Upper lobe of left lung (tissue), 4 donors: ENCODE data around the gene NTSR1.

Experiments
- CTCF ChIP-seq, 6 experiments: fragments of 450-650 bp in 4 of 6; fragments of 200-600 bp in 2 of 6; sonication (generic) in 2 of 6; IDR thresholded peaks; one replicate each; pipeline ENCODE4 v1.5.1; 2016 to 2019; ENCODE audit warnings: antibody characterized with exemption in 6 of 6
- EP300 ChIP-seq, 4 donors: sonication (generic); formaldehyde crosslinking; IDR thresholded peaks; one replicate each; pipeline ENCODE4 v1.5.1; 2017; ENCODE audit warnings: antibody characterized with exemption in 4 of 4, control low read depth in 2 of 4
- POLR2A ChIP-seq, 4 donors: fragments of 450-650 bp; IDR thresholded peaks; one replicate each; pipeline ENCODE4 v1.5.1; 2016 to 2017; ENCODE audit warnings: antibody characterized with exemption in 4 of 4, mild to moderate bottlenecking in 2 of 4
- POLR2AphosphoS5 ChIP-seq, 2 donors: sonication (generic); formaldehyde crosslinking; IDR thresholded peaks; one replicate each; pipeline ENCODE4 v1.5.1; 2017; ENCODE audit warnings: antibody characterized with exemption in 2 of 2

DNA sequence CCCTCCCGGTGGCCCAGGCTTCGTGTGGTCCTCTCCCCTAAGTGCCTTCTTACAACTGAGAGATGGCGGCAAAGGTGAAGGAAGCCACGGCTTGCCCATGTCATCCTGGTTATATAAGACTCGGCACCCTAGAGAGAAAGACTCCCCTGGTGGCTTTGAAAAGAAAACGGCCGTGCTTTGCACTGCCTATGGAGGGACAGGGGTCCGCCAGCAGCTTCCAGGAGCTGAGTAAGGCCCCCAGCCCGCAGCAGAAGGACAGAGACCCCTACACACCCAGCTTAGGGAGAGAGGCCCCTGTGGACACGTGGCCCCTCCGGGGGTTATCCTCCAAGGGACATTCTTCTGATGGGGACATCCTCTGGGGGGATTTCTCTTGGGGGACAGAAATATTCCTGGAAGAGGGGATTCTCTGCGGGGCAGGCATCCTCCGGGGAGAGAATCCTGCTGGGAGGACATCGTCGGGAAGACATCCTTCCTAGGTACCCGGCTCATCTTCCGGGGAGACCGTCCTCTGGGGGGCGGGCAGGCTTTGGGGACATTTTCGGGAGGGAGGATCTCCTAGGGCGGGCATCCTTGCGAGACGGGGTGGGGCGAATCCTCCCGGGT is 95.5 kb downstream of the NTSR1 start:
- no peak for TF ChIP-seq POLR2AphosphoS5 (IDR thresholded peaks at IDR 0.05)
- no peak for TF ChIP-seq POLR2A (IDR thresholded peaks at IDR 0.05)
- no peak for TF ChIP-seq CTCF (IDR thresholded peaks at IDR 0.05)
- TF ChIP-seq EP300 (IDR thresholded peaks at IDR 0.05) = no peak
